Lower leg skin (tissue), 4 donors: Measurements from ENCODE around the gene PSG7. TPM values are rescaled to one million over a fixed set of nuclear protein-coding genes. Genes with fewer than 3 reads are reported as not detected.
A peak's percentile ranks its signal among the peaks of the same experiment; 100 is the strongest.
"Not testable (repeated sequence)": the region's sequence is repeated elsewhere in the genome, so short reads cannot be mapped to it uniquely, and the experiment has no call there.

Experiments
- DNase-seq, 2 donors: peaks; one replicate each; pipeline ENCODE4 v3.0.0-alpha.2; 2019; ENCODE audit warnings: low spot score in 2 of 2
- H3K4me3 ChIP-seq: fragments of 200-600 bp; sonication (generic); 2 replicates; pipeline ENCODE4 v1.5.1; 2017; ENCODE audit warnings: mild to moderate bottlenecking, low read depth; ENCODE audit not compliant: poor library complexity, severe bottlenecking
- POLR2A ChIP-seq, 2 donors: fragments of 450-650 bp; IDR thresholded peaks; one replicate each; pipeline ENCODE4 v1.6.1; 2016 to 2017; ENCODE audit warnings: antibody characterized with exemption in 2 of 2, mild to moderate bottlenecking in 1 of 2, moderate library complexity in 1 of 2
- WGBS, 2 donors: methylation state at CpG; one replicate each; pipeline ENCODE4 v1.1.5; 2018; 5-methylcytosine and 5-hydroxymethylcytosine counted together
- intact Hi-C: fragments of 100-400 bp; cut with DNase I; formaldehyde crosslinking; loops from one replicate; pipeline ENCODE4 v1.15.0; 2023; ENCODE audit warnings: low total_unique reads
- total RNA-seq, 4 donors: library from RNA; depleted of rRNA; stranded (reverse); fragments of >200 nt; gene quantifications; one replicate each; pipeline ENCODE4 v1.1.0, GENCODE V29; 2016
- TF ChIP-seq, protein P1 (sequence below), 3 donors: fragments of 450-650 bp; IDR thresholded peaks; one replicate each; pipeline ENCODE4 v1.5.1; 2016; ENCODE audit warnings: antibody characterized with exemption in 3 of 3, mild to moderate bottlenecking in 3 of 3, moderate library complexity in 2 of 3

The PSG7 gene
- total RNA-seq, 4 donors from 2014 or later = 0.25 to 7.4 (median 1.8) TPM

DNA sequence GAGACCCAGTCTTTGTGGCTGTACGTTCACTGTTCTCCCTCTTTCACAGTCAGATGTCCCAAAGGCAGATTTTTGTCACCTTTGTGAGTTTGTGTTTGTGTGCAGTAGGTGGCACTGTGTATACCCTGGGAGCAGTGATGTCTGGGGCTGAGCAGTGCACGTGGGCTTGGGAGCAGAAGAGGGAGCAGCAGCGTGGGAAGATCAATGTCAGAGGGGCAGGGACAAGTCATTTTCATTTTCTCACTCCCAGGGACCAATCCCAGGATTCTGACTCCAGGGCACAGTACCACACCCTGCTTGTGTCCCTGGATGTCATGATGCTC is 17.3 kb downstream of the PSG7 start:
- no peak overlapping the region for H3K4me3 ChIP-seq
- WGBS, 2 donors = 27 to 29% methylated on average over 3 of the region's 3 CpGs
- TF ChIP-seq, protein P1, sequence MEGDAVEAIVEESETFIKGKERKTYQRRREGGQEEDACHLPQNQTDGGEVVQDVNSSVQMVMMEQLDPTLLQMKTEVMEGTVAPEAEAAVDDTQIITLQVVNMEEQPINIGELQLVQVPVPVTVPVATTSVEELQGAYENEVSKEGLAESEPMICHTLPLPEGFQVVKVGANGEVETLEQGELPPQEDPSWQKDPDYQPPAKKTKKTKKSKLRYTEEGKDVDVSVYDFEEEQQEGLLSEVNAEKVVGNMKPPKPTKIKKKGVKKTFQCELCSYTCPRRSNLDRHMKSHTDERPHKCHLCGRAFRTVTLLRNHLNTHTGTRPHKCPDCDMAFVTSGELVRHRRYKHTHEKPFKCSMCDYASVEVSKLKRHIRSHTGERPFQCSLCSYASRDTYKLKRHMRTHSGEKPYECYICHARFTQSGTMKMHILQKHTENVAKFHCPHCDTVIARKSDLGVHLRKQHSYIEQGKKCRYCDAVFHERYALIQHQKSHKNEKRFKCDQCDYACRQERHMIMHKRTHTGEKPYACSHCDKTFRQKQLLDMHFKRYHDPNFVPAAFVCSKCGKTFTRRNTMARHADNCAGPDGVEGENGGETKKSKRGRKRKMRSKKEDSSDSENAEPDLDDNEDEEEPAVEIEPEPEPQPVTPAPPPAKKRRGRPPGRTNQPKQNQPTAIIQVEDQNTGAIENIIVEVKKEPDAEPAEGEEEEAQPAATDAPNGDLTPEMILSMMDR (IDR thresholded peaks at IDR 0.05) = no peak
- no peak for TF ChIP-seq POLR2A (IDR thresholded peaks at IDR 0.05)
- DNase-seq = no peak
- intact Hi-C loops = loop anchor here (10.0 kb wide), 1 partner anchor 165 kb away; the partner anchor contains the start of gene PSG2

DNA sequence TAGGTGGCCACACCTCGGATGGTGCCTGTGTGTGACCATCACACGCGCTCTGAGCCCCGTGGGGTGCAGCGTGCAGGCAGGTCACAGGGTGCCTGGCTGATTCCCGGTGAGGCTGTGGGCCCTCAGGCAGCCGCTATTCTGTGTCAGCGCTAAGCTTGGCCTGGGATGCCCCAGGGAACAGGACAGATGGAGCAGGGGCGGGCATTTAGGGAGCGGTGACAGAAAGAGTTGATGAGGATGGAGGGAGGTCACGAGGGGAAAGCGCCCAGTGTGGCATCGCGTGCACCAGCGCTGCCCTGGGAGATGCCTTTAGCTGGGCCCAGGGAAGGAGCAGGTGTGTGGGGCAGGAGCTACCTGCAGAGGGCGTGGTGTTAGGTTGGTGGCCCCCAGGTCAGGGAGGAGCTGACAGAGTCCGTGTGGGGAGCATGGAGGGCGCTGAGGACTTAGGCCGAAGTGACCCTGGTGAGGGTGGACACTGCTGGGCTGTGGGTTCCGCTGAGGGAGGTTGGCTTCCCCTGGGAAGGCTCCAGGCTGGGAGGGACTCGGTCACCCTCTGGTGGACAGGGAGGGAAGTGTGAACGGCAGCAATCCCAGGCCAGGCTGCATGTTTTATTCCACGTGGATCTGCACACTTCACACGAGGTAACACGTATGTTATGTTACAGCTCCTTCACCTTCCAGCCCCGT is 17.8 kb downstream of the PSG7 start:
- WGBS, 2 donors = 66 to 79% methylated on average over 23 to 26 of the region's 26 CpGs
- H3K4me3 ChIP-seq, DNase-seq, intact Hi-C loops: not testable (repeated sequence)

DNA sequence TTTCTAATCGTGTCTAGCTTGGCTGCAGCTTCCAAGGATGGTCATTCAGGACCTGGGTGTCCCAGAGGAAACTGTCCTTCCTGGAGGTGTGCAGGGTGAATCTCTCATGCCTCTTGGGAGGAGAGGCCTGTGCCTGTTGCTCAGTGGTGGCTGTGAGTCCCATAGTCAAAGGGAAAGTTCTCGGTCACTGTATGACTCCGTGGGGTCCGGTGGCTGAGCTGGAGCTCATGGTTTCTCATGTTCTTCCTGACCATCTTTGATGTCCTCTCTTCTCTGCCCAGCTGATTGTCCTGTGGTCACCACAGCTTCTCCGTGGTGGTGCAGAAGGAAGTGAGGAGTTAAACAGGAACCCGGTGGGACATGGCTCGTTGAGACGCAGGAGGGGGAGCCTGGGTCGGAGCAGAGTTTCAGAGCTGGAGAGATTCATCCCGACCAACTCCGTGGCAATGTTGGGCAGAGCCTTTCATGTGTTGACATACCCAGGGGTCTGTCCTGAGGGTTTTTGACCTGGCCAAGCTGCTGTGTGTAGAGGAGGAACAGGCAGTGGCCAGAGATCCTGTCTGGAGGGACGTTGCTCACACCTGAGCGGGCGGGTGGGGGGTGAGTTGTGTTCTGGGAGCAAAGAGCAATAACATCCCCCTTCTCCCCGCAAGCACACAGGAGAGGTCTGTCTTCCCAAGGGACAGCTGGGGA is 18.5 kb downstream of the PSG7 start:
- DNase-seq, H3K4me3 ChIP-seq, intact Hi-C loops: not testable (repeated sequence)
- 83 to 85% methylated on average over 15 of the region's 15 CpGs for WGBS, 2 donors

DNA sequence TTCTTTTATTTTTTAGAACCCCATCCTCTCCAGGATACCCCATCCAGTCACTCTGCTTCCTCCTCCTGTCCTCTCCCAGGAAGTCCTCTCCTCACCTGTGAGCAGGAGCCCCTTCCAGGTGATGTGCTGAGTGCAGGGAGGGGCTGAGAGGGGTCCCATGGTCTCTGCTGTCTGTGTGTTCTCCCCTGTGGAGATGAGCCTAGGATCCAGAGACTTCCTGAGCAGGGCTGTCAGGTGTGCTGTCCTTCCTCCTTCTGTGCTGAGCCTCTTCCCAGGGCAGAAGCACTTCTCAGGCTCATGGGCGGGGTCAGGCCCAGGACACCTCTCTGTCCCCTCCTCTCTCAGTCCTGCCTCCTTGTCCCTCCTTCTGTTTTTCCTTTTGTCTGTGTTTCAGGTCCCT is 19.4 kb downstream of the PSG7 start, which contains the start of gene PSG6:
Gene PSG6 (minus strand): TSS at position 261 of the 400 bp plus-strand sequence. CDS start 102 bp downstream, at position 159.
- intact Hi-C loops = not testable (repeated sequence)

DNA sequence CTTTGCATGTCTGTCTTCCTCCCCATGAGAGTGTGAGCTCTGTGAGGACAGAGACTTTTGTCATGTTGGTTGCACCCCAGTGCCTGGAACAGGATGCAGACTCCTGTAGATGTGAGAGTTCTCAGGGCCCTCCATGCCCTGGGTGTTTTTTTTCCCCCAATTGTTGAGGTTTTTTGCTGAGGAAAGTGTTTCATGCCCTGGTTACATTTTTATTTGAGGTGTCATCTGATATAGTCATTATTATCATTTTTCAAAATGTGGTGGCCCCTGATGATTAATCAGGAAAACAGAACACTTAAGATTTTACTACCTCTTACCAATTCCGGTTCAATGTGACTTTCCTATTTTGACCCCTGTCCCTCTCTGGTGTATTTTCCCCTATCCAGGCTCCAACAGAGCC is 20.1 kb downstream of the PSG7 start:
- intact Hi-C loops, H3K4me3 ChIP-seq, DNase-seq: not testable (repeated sequence)
- WGBS, 2 donors = 87 to 96% methylated on average over 1 of the region's 1 CpG

More for the DNA sequence above, 19.4 kb downstream of the PSG7 start, which contains the start of gene PSG6:
- 80 to 87% methylated on average over 1 of the region's 1 CpG for WGBS, 2 donors
- not testable (repeated sequence) for H3K4me3 ChIP-seq, DNase-seq

DNA sequence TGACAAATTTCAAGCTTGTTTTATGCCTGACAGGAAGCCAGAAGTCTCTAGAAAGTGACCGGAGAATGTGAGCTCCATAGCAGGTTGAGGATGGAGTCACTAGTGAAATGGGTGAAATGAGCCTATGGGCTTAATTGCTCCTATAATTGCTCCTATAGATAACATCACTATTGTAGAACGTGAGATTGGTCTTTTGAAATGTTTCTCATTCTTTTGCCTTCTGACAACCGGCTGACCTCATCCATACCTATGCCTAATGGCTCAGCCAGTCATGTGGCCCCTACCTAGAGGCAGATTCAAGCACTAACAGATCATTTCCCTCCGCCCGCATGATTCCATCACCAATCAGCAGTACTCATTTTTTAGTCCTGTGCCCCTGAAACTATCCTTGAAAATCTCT is 23.5 kb downstream of the PSG7 start:
- H3K4me3 ChIP-seq, intact Hi-C loops, DNase-seq: not testable (repeated sequence)
- WGBS, 2 donors = 64 to 72% methylated on average over 5 of the region's 5 CpGs

DNA sequence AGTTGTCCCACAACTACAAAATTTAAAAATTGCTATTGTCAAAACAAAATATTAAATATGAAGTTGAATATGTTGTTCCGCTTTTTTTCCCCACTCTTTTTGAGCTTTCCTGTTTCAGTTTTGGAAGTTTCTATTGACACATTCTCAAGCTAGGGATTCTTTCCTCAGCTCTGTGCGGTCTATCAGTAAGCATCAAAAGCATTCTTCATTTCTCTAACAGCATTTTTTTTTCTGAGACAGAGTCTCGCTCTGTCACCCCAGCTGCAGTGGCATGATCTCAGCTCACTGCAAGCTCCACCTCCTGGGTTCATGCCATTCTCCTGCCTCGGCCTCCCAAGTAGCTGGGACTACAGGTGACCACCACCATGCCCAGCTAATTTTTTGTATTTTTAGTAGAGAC is 24.1 kb downstream of the PSG7 start:
- intact Hi-C loops, DNase-seq, H3K4me3 ChIP-seq: not testable (repeated sequence)
- 88 to 94% methylated on average over 4 of the region's 4 CpGs for WGBS, 2 donors

DNA sequence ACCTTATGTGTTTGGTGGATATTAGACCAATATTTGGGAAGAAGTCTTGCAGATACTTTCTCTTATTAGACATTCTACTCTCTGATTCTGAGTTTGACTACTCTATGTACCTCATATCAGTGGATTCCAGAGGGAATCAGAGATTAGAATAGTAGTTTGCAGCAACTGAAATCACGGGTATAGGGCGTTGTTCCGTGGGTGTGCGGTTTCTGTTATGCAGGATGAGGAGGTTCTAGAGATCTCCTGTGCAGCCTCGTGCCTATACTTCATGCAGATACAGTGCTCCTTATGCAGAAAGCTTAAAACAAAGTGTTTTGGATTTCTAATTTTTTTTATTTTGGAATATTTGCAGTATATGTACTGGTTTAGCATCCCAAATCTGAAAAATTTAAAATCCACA is 25.3 kb downstream of the PSG7 start:
- H3K4me3 ChIP-seq, DNase-seq, intact Hi-C loops: not testable (repeated sequence)
- WGBS, 2 donors = 73 to 83% methylated on average over 5 of the region's 5 CpGs

DNA sequence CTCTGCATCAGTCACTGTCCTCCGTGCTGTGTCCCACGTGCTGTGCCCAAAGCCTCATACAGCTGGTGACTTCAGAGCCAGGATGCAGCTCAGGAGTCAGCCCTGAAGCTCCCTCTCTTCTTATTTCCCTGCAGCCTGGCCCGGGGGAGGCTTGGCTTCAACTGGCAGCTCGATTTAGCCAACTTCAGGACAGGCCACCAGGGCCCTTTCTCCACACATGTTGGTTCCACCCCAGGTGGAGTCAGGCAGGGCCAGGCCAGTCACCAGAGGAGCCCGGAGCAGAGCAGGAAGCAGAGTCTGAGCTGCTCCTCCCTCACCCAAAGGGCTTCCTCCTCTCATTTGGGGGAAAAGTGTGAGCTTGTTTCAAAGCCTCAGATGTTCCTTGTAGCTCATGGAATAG is 30.8 kb downstream of the PSG7 start:
- H3K4me3 ChIP-seq, DNase-seq, intact Hi-C loops: not testable (repeated sequence)
- WGBS, 2 donors = 55 to 57% methylated on average over 5 of the region's 5 CpGs

DNA sequence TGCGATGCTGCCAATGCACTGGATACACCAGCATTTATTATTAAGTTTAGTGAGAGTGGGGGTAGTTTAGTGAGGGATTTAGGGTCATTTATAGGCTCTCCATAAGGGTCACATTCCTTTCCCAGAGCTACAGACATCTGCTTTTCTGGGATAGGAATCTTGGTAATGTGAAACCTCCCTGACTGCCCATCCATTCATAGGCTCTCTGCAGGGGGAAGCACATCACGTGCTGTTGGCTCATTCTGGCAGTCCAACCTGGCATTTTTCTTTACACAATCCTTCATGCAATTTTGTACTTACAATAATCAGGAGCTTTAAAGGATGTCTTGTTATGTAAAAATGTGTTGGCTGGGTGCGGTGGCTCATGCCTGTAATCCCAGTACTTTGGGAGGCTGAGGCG is 36.4 kb downstream of the PSG7 start:
- intact Hi-C loops, DNase-seq, H3K4me3 ChIP-seq: not testable (repeated sequence)
- WGBS, 2 donors = 83 to 85% methylated on average over 4 of the region's 4 CpGs

DNA sequence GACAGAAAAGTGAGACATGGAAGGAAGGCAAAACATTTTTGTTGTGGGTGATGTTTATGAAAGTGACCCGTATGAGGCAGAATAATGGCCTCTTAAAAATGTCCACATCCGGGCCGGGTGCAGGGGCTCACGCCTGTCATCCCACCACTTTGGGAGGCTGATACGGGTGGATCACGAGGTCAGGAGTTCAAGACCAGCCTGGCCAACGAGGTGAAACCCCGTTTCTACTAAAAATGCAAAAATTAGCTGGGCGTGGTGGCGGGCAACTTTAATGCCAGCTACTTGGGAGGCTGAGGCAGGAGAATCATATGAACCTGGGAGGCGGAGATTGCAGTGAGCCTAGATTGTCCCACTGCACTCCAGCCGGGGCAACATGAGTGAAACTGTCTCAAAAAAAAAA is 37.3 kb downstream of the PSG7 start:
- DNase-seq = peak in 1 of 2 donors; percentile 37
- 83 to 85% methylated on average over 12 of the region's 12 CpGs for WGBS, 2 donors
- intact Hi-C loops = not testable (repeated sequence)

DNA sequence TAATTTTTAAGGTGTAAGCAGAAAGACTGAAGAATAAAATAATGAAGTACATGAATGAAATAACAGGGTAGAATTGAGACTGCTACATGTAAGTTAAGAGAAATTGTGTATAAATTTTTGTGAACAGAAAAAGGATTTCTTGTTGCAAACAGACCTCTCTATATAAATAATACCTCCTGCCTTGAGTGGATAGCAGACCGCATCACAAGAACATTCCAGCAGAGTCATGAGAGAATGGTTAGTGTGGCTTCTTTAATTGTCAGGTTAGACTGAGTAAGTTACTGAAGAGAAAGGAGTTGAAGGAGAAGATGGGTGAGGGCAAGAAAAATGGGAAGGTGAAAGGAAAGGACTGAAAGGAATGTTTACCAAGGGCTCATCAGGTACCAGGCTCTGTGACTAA is 37.9 kb downstream of the PSG7 start:
- intact Hi-C loops, H3K4me3 ChIP-seq, DNase-seq: not testable (repeated sequence)
- WGBS, 2 donors = 88 to 89% methylated on average over 1 of the region's 1 CpG

More for the DNA sequence above, 37.3 kb downstream of the PSG7 start:
- H3K4me3 ChIP-seq = not testable (repeated sequence)

DNA sequence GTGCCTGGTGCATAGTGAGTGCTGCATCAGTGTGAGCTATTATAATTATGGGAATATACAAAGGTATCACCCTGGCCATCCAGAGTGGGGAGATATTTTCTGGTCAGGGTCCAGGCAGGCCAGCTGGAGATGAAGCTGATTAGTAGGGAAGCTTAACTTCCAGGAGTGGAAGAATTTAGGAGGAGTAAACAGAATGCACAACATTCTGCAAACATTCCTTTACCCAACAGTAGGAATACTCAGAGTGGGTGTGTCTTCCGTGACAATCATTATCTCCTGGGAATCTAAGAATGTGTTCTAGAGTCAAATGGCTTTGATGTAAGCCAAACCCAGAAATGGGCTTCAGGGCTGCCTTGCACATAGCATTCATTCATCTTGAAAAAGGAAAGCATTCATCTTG is 38.4 kb downstream of the PSG7 start:
- intact Hi-C loops, H3K4me3 ChIP-seq: not testable (repeated sequence)
- WGBS, 2 donors = 17 to 23% methylated on average over 1 of the region's 1 CpG
- DNase-seq = peak in 1 of 2 donors; percentile 52

DNA sequence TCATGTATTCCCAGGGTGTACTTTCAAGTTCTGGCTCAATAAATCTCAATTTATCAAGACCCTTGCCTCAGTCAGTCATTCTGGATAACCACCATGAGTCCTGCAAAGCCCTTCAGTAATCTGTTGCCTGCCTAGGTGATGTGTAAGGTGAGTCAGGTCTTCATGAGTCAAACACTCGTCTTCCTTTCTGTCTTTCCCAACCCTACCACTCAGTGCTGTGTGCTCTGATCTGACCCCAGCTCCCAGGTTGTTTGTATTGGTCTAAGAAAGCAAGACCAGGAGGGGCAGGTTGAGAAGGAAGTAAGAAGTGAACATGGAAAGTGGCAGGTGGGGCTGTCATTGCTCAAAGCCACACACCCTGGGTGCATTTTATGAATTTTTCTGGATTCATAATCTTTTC is 39.3 kb downstream of the PSG7 start:
- WGBS, 2 donors = 5 to 39% methylated on average over 1 of the region's 1 CpG
- intact Hi-C loops, DNase-seq, H3K4me3 ChIP-seq: not testable (repeated sequence)
